ENCODE results near the gene GDAP2. TPM values are rescaled to one million over a fixed set of nuclear protein-coding genes. Genes with fewer than 3 reads are reported as not detected.

The GDAP2 gene
- total RNA-seq, 1 donor from 2014 or later = 18.8 TPM

DNA sequence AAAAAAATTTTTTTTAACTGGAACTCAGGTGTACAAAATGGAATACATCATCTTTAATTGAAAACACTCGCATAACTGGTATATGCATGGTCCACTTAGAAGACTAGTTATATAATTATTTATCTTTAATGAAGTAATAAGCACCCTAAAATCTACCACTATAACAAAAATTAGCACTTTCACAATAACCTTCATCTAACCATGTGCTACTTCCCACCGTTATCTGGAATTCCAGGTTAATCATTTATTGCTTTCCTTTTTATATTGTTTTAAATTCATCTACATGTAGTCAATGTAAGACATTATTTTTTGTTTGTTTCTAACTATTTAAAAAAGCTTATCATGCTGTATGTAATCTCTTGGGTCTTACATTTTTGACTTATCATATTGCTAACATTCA is 39.0 kb downstream of the GDAP2 start:
- Histone ChIP-seq H3K9me3 (replicated peaks) (no peaks in the 10 kb centered on the region), H3K4me3 (no peak overlapping the region), H3K27ac (replicated peaks) (no peak overlapping the region), H3K27me3 (ENCODE audit: low read depth) (no peaks in the 10 kb centered on the region), H3K4me1 (no peaks in the 10 kb centered on the region), H3K36me3 (peaks cover 8% of the 10 kb centered on the region)
- TF ChIP-seq, protein P1, sequence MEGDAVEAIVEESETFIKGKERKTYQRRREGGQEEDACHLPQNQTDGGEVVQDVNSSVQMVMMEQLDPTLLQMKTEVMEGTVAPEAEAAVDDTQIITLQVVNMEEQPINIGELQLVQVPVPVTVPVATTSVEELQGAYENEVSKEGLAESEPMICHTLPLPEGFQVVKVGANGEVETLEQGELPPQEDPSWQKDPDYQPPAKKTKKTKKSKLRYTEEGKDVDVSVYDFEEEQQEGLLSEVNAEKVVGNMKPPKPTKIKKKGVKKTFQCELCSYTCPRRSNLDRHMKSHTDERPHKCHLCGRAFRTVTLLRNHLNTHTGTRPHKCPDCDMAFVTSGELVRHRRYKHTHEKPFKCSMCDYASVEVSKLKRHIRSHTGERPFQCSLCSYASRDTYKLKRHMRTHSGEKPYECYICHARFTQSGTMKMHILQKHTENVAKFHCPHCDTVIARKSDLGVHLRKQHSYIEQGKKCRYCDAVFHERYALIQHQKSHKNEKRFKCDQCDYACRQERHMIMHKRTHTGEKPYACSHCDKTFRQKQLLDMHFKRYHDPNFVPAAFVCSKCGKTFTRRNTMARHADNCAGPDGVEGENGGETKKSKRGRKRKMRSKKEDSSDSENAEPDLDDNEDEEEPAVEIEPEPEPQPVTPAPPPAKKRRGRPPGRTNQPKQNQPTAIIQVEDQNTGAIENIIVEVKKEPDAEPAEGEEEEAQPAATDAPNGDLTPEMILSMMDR (IDR thresholded peaks at IDR 0.05; ENCODE audit: borderline replicate concordance) = no peak
- intact Hi-C loops (cut with micrococcal nuclease) = no loop called here
- DNase-seq = no peak

DNA sequence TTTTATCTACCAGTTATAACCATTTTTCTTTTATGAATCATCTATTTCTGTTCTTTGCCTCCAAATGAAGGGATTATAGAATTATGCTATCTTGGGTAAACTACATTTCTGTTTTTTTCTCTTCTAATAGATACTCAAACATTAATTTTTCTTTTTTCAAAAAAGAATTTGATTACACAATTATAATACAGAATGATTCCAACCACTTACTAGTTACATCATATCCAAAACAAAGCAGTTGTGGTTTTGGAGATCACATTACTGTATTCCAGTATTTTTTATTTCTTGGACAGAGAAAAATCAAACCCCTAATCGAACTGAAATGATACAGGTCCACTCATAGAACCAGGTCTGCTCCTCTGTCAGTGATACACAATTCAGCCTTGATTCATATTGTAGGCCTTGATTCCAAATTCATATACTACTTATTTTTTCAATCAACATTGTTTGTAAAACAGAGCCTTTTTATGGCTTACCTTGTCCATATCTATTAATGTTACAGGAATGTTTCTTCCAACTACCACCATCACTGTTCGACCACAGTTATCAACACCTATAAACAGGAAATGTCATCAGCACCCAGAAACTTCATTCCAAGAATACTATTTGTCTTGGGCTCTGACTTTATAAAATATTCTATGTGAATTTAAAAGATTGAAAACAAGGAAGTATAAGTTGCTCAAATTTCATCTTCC is 43.2 kb downstream of the GDAP2 start:
- Histone ChIP-seq H3K27me3 (ENCODE audit: low read depth) (no peaks in the 10 kb centered on the region), H3K9me3 (replicated peaks) (no peaks in the 10 kb centered on the region), H3K4me3 (no peak overlapping the region), H3K36me3 (peaks cover 18% of the 10 kb centered on the region), H3K27ac (replicated peaks) (no peak overlapping the region), H3K4me1 (no peaks in the 10 kb centered on the region)
- intact Hi-C loops (cut with micrococcal nuclease) = loop anchor here (10.0 kb wide), 1 partner anchor 371 kb away; no protein-coding TSS in a partner anchor
- TF ChIP-seq, protein P1 (IDR thresholded peaks at IDR 0.05; ENCODE audit: borderline replicate concordance) = no peak
- no peak for DNase-seq

DNA sequence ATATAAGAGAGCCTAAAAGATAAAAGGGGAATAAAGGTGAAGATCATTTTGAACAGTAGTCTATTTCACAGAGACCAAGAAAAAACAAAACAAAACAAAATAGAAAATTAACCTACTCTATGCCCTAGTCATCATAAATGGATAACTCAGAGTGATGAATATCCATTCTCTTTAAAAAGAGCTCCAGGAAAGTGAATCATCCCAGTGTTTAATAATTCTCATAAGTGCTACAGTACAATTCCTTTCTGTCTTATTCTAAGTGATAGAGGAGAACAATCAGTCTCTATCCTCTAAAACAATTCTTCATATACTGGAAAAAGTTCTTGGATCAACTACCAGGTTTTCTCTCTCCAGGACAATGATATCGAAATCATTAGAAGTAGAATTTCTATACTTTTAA is 45.8 kb downstream of the GDAP2 start:
- Histone ChIP-seq H3K4me1 (no peaks in the 10 kb centered on the region), H3K27ac (replicated peaks) (no peak overlapping the region), H3K9me3 (replicated peaks) (no peaks in the 10 kb centered on the region), H3K4me3 (no peak overlapping the region), H3K36me3 (peaks cover 44% of the 10 kb centered on the region), H3K27me3 (ENCODE audit: low read depth) (no peaks in the 10 kb centered on the region)
- no peak for DNase-seq
- TF ChIP-seq, protein P1 (IDR thresholded peaks at IDR 0.05; ENCODE audit: borderline replicate concordance) = no peak
- intact Hi-C loops (cut with micrococcal nuclease) = loop anchor here (10.0 kb wide), 1 partner anchor 369 kb away; no protein-coding TSS in a partner anchor

DNA sequence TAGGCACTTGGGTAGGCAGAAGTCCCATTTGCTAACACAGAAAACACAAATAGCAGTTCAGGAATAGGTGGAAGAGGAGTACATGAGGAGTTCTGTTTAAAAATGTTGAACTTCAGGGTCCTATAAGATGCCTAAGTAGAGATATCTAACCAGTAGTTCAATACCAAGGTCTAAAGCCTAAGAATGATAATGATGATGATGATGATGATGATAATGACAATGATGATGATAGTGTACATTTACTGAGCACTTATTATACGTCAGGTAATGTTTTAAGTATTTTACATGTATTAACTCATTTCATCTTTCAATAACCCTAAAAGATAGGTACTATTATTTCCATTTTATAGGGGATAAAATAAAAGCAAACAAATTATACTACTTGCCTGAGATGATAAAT is 50.1 kb downstream of the GDAP2 start:
- Histone ChIP-seq H3K27me3 (ENCODE audit: low read depth) (no peaks in the 10 kb centered on the region), H3K9me3 (replicated peaks) (no peaks in the 10 kb centered on the region), H3K4me3 (no peak overlapping the region), H3K36me3 (peaks cover 87% of the 10 kb centered on the region), H3K27ac (replicated peaks) (no peak overlapping the region), H3K4me1 (no peaks in the 10 kb centered on the region)
- TF ChIP-seq, protein P1 (IDR thresholded peaks at IDR 0.05; ENCODE audit: borderline replicate concordance) = no peak
- intact Hi-C loops (cut with micrococcal nuclease) = no loop called here
- no peak for DNase-seq

DNA sequence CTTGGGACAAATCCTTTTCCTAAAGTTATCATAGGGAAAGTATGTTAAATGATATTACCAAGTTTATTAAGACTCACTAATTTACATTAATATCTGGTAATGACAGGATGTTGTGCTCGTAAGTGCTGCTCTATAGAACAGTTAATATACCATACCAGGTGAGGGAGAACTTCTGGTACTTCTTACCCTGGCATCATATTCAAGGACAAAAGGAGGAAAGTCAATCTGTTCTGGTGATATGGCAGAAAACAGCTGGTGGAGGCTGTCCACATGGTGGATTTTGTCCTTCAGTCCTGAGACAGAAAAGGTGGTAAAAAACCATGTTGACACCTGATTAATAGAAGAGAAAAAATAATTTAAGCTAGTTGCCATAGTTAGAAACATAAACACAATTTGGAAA is 51.6 kb downstream of the GDAP2 start:
- no peak overlapping the region for H3K4me3 ChIP-seq
- no peaks in the 10 kb centered on the region for H3K4me1 ChIP-seq
- peaks cover 92% of the 10 kb centered on the region for H3K36me3 ChIP-seq
- TF ChIP-seq, protein P1 (IDR thresholded peaks at IDR 0.05; ENCODE audit: borderline replicate concordance) = no peak
- no peaks in the 10 kb centered on the region for H3K9me3 ChIP-seq (replicated peaks)
- H3K27me3 ChIP-seq (ENCODE audit: low read depth) = no peaks in the 10 kb centered on the region
- intact Hi-C loops (cut with micrococcal nuclease) = no loop called here
- DNase-seq = no peak
- no peak overlapping the region for H3K27ac ChIP-seq (replicated peaks)
